Measurements from ENCODE around the gene LTBP1. TPM values are rescaled to one million over a fixed set of nuclear protein-coding genes. Genes with fewer than 3 reads are reported as not detected.

LTBP1 gene
- total and polyA plus RNA-seq, 2 of the 13 experiments (the other 11 are each of a cell fraction or from before 2014, with no cell fraction given), result 0.12 to 0.22 TPM

DNA sequence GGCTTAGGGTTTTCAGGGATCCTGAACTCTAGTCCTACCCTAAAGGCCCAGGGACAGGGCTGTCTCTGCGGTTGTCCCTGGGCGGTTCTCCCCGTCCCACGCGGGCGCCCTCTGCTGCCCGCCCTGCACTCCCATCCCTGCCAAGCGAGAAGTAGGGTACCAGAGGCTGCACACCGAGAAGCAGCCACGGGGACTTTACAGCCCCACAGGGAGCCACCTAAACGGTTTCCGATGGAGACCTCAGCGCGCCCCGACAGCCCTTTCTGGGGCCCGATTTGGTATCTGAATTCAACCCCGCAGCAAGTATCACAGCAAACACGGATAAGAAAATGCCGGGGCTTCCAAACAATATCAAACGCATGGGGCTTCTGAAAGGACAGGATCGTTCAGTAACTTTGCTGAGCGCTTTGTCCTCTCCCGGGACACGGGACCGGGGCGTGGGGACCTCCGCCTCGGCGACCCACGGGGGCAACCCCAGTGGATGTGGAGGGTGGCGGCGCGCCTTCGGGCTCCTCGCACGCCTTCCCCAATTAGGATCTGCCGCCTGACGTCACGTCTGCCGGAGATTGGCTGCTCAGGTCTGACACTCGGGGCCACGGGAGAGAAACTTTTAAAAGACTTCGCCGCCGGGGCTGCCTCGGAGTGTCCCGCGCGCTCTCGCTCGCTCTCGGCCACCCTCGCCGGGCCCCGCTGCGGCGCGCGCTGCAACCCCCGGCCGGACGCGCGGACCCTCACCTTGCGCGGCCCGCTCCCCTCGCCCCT is at the start of gene LTBP1 (continued):
- TF ChIP-seq ZNF687 (CRISPR knock-in tag; IDR thresholded peaks at IDR 0.05) (peak; percentile 54), ZFYVE20 (CRISPR knock-in tag; IDR thresholded peaks at IDR 0.05; ENCODE audit: borderline replicate concordance, low read depth) (no peak), KDM1A (CRISPR knock-in tag; IDR thresholded peaks at IDR 0.05) (0 out of 2 replicates have a peak, but pooled peaks have one; percentile 72), BCL6 (CRISPR knock-in tag; IDR thresholded peaks at IDR 0.05) (no peak; the same call in 1 of the 2 replicates), ZNF839 (CRISPR knock-in tag; IDR thresholded peaks at IDR 0.05; ENCODE audit: borderline replicate concordance) (0 out of 2 replicates have a peak, but pooled peaks have one; percentile 51), ZNF17 (CRISPR knock-in tag; IDR thresholded peaks at IDR 0.05) (no peak), ETS1 (CRISPR knock-in tag; IDR thresholded peaks at IDR 0.05) (no peak), KLF13 (CRISPR knock-in tag; IDR thresholded peaks at IDR 0.05) (no peak), SMAD1 (CRISPR knock-in tag; IDR thresholded peaks at IDR 0.05; ENCODE audit: borderline replicate concordance, low read depth) (no peak), PHB2 (IDR thresholded peaks at IDR 0.05; ENCODE audit: partially characterized antibody) (no peak), NR1H2 (CRISPR knock-in tag; IDR thresholded peaks at IDR 0.05; ENCODE audit: borderline replicate concordance, low read depth) (no peak), ZMYM3 (CRISPR knock-in tag; IDR thresholded peaks at IDR 0.05) (no peak)
- TF ChIP-seq, protein P1, sequence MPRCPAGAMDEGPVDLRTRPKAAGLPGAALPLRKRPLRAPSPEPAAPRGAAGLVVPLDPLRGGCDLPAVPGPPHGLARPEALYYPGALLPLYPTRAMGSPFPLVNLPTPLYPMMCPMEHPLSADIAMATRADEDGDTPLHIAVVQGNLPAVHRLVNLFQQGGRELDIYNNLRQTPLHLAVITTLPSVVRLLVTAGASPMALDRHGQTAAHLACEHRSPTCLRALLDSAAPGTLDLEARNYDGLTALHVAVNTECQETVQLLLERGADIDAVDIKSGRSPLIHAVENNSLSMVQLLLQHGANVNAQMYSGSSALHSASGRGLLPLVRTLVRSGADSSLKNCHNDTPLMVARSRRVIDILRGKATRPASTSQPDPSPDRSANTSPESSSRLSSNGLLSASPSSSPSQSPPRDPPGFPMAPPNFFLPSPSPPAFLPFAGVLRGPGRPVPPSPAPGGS (CRISPR knock-in tag; IDR thresholded peaks at IDR 0.05), result peak; percentile 65; the same call in 1 of the 2 replicates

All from HepG2 (cell line).